ENCODE results near the gene HNRNPL. TPM values are rescaled to one million over a fixed set of nuclear protein-coding genes. Genes with fewer than 3 reads are reported as not detected.
A peak's percentile ranks its signal among the peaks of the same experiment; 100 is the strongest.
"Not testable (repeated sequence)": the region's sequence is repeated elsewhere in the genome, so short reads cannot be mapped to it uniquely, and the experiment has no call there.

Gene HNRNPL
- 501 and 509 TPM in 2 replicates for total RNA-seq (2014; rRNA removed; shearing (Covaris generic); ENCODE audit: low replicate concordance)

DNA sequence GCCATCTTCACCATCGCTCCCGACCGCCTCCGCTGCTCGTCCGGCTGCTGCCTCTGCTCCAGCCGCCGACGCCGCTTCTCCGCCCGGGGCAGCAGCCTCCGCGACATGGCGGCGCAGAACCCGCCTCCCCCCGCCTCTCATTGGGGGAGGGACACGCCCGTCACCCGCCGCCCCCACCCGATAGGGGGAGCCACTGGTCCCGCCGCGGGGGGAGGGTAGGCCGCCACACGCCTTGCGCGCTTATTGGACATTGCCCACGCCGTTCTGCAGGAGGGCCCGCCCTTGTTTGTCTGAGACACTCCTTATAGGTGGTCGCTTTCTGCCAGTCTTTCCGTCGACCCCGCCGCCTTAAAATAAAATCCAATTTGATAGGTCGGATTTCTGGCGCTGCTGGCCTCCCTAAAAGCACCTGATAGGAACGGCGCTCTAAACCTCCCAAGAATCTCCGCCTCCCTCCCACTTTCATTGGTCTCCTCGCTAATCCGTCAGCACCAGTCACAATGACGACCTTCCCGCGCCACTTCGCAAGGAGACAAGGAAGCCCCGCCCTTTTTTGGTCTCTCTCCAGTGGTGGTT, at the start of gene HNRNPL:
TSS of gene HNRNPL (minus strand) at position 127 of the 576 bp plus-strand sequence. CDS start at position 107, 20 bp downstream.
- in situ Hi-C loops (cut with HindIII; ENCODE audit: low pct_unique_long_range_greater_than_20kb, low sequenced_read_pairs): no loop called here
- peak; percentile 100 for DNase-seq (ENCODE audit: low read depth)

- DNase-seq (ENCODE audit: low read depth): no peak
- in situ Hi-C loops (cut with HindIII; ENCODE audit: low pct_unique_long_range_greater_than_20kb, low sequenced_read_pairs): no loop called here
Measured at GRCh38 chr19:38898788-38899446, 49.1 kb upstream of the HNRNPL start.

DNA sequence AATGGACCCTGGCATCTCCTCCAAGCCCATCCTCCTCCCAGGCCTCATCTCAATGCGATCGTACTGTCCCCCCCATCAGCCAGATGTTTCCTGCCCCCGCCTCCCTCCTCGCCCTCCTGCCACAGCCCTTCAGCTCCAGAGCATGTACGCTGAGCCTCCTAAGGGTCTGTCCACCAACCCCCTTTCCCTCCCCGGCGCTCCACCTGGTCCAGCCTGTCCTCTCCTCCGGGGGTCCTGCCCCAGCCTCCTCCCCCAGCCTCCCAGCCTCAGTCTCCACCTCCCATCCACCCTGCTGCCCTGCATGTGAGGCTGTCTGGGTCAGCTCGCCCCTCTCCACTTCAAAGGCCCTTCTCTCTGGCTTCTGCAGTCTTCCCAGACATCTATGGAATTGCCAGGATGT, 45.2 kb upstream of the HNRNPL start:
- no peak for DNase-seq (ENCODE audit: low read depth)
- in situ Hi-C loops (cut with HindIII; ENCODE audit: low pct_unique_long_range_greater_than_20kb, low sequenced_read_pairs): no loop called here

DNA sequence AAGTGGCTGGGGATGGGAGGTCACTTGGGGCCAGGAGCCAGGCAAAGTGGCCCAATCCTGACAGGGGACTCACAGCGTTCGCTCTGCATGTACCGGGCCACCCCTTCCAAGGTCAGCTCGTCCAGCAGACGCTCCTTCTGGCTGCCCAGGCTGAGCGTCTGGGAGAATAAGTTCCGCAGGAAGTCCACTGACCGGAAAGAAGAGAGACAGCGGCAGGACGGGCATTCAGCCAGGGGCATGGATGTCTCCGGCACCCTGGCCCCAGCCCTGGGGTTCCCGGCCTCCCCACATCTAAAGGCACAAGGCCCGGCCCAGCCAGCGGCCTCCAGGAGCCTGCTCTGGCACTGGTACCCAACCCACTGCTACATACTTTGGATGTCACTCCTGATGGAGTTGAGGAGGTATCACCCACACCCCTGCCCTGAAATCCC, 43.6 kb upstream of the HNRNPL start:
- DNase-seq (ENCODE audit: low read depth): no peak
- in situ Hi-C loops (cut with HindIII; ENCODE audit: low pct_unique_long_range_greater_than_20kb, low sequenced_read_pairs): no loop called here

DNA sequence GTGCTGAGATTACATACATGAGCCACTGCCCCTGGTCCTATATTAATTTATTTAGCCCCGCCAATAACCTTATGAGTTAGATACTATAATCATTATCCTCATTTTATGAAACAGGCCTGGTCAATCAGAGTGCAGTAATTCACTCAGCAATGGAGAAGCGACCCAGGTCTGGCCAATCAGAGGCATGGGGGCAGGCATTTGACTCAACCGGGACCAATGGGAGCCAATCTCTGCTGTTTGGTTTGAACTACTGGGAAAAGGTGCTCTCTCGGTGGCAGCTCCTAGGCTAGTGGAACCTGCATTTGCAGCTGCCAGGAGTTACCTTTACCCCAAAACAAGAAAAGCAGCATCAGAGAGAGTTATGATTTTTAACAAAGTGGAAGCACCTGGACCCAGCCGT, 43.1 kb upstream of the HNRNPL start:
- DNase-seq (ENCODE audit: low read depth): no peak
- in situ Hi-C loops (cut with HindIII; ENCODE audit: low pct_unique_long_range_greater_than_20kb, low sequenced_read_pairs): no loop called here

DNA sequence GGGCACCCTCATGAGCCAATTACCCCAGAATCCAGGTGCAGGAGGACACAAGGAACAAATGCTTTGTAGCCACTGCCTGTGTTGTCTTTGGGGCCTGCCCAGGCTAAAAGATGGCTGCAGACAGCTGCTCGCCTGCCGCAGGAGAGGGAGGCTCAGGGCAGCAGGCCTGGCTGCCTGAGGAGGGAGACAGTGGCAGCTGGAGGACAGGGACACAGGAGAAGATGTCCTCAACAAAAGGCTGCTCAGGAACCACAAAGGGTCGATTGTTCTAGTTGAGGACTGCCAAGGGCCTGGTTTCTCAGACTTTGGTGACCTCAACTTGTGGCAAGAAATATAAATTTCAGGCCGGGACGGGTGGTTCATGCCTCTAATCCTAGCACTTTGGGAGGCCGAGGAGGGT, 42.0 kb upstream of the HNRNPL start:
- no peak for DNase-seq (ENCODE audit: low read depth)
- in situ Hi-C loops (cut with HindIII; ENCODE audit: low pct_unique_long_range_greater_than_20kb, low sequenced_read_pairs): no loop called here

DNA sequence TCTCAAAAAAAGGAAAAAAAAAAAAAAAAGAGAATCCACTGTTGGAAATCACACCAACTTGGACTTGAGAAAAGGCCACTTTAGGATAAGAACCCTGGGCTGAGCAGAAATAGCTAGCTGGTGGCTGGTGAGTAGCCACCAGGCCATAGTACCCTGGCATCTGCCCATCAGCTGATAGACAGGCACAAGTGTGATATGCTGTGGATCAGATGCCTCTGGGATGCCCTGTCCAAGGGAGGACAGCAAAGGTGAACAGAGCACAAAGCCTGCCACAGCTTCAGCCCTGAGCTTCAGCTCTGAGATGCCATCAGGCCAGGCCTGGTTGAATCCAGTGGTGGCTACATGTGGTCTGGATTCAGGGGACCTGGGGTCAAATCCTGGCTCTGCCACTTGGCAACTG, 40.9 kb upstream of the HNRNPL start:
- in situ Hi-C loops (cut with HindIII; ENCODE audit: low pct_unique_long_range_greater_than_20kb, low sequenced_read_pairs): no loop called here
- DNase-seq (ENCODE audit: low read depth): no peak

GRCh38 chr19:38889803-38890202, 40.0 kb upstream of the HNRNPL start:
- no peak for DNase-seq (ENCODE audit: low read depth)
- in situ Hi-C loops (cut with HindIII; ENCODE audit: low pct_unique_long_range_greater_than_20kb, low sequenced_read_pairs): no loop called here

GRCh38 chr19:38888876-38889275, 39.1 kb upstream of the HNRNPL start:
- in situ Hi-C loops (cut with HindIII; ENCODE audit: low pct_unique_long_range_greater_than_20kb, low sequenced_read_pairs): no loop called here

DNA sequence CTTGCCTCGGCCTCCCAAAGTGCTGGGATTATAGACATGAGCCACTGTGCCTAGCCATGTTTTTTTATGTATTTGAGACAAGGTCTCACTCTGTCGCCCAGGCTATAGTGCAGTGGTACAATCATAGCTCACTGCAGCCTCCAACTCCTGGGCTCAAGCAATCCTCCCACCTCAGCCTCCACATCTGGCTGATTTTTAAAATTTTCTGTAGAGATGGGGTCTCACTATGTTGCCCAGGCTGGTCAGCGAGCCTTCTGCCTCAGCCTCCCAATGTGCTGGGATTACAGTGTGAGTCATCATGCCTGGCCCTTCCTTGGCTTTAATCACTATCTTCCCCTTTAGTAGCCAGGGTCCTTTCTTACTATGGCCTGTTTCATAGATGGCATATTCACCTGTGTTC, 34.9 kb upstream of the HNRNPL start:
- DNase-seq (ENCODE audit: low read depth); in situ Hi-C loops (cut with HindIII; ENCODE audit: low pct_unique_long_range_greater_than_20kb, low sequenced_read_pairs): not testable (repeated sequence)

More at GRCh38 chr19:38888876-38889275, 39.1 kb upstream of the HNRNPL start:
- no peak for DNase-seq (ENCODE audit: low read depth)

GRCh38 chr19:38883286-38883685, 33.5 kb upstream of the HNRNPL start:
- in situ Hi-C loops (cut with HindIII; ENCODE audit: low pct_unique_long_range_greater_than_20kb, low sequenced_read_pairs): no loop called here

GRCh38 chr19:38880882-38881609, 31.3 kb upstream of the HNRNPL start:
- in situ Hi-C loops (cut with HindIII; ENCODE audit: low pct_unique_long_range_greater_than_20kb, low sequenced_read_pairs): no loop called here
- no peak for DNase-seq (ENCODE audit: low read depth)

More at GRCh38 chr19:38883286-38883685, 33.5 kb upstream of the HNRNPL start:
- DNase-seq (ENCODE audit: low read depth): no peak

- in situ Hi-C loops (cut with HindIII; ENCODE audit: low pct_unique_long_range_greater_than_20kb, low sequenced_read_pairs): no loop called here
- DNase-seq (ENCODE audit: low read depth): no peak
Measured at GRCh38 chr19:38880076-38880881, 30.5 kb upstream of the HNRNPL start.

DNA sequence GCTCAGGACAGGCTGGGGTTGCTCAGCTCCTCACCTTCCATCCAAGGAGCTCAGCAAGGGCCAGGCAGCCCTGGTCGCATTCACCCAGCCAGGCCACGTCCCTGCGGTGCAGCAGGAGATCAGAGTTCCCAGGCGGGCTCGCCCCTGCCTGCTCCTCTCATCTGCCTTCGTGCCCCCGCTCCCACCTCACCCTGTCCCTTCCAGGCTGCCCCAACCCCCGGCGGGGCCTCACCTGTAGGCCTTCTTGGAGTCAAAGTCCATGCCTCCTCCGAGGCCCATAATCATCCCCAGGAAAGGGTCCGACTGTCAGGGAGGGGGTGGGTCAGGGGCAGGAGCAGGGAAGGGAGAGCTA, 29.6 kb upstream of the HNRNPL start:
- DNase-seq (ENCODE audit: low read depth): no peak
- in situ Hi-C loops (cut with HindIII; ENCODE audit: low pct_unique_long_range_greater_than_20kb, low sequenced_read_pairs): no loop called here

- in situ Hi-C loops (cut with HindIII; ENCODE audit: low pct_unique_long_range_greater_than_20kb, low sequenced_read_pairs): no loop called here
- DNase-seq (ENCODE audit: low read depth): no peak
Measured at GRCh38 chr19:38878575-38879399, 29.0 kb upstream of the HNRNPL start.

DNA sequence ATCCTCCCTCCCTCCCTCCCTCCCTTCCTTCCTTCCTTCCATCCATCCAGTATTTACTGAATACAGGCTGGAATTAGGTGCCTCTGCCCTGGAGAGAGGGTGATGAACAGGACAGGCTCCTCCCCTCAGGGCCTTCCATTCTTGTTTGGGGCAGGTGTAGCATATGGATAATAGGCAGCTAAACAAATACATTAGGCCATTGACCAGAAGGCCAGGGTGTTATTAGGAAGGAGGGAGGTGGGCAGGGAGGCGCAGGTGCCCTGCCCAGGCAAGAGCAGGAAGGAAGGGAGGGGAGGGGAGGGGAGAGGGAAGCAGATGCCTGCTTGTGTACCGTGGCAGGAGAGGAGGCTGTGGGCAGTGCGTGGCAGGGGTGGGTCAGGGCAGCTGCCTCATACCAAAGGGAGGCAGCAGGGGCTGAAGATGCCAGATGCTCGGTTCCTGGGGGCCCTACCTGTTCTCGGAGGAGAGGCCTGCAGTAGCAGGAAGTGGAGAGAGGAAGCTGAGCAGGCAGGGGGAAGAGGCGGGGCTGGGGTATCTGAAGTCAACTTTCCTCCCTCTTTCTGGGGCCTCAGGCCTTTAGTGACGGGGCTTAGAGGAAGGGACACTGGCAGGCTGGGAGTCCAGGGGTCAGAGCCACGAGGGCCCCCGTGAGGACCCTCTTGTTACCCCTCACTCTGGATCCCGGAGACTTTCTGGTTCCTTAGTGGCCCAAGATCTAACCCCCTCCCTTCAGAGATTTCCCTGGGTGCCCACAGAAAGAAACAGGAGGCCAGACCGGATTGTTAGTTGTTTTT, 28.2 kb upstream of the HNRNPL start, which contains the start of gene RINL:
TSS of gene RINL (minus strand) at position 495 of the 794 bp plus-strand sequence. CDS start 1,533 bp downstream, outside the sequence.
- in situ Hi-C loops (cut with HindIII; ENCODE audit: low pct_unique_long_range_greater_than_20kb, low sequenced_read_pairs): no loop called here
- DNase-seq (ENCODE audit: low read depth): no peak
